SK-N-SH treated with all-trans-retinoic acid at 6 μM for 48 hours (cell line): ENCODE data around the gene ZBTB7C.

Source experiments
- ATAC-seq: fragments of 200-7000 bp; cut with Tn5 transposase; 3 replicates; pipeline ENCODE4 v1.9.1; 2020; ENCODE audit warnings: mild to moderate bottlenecking, moderate library complexity
- BACH2 ChIP-seq: fragments of 250-450 bp; sonication (Bioruptor Pico); IDR thresholded peaks from 2 replicates; pipeline ENCODE4 v1.9.0; 2021; ENCODE audit warnings: mild to moderate bottlenecking, borderline replicate concordance
- CSDC2 ChIP-seq: fragments of 250-450 bp; sonication (Bioruptor Pico); IDR thresholded peaks from 2 replicates; pipeline ENCODE4 v1.5.0; 2020; ENCODE audit warnings: mild to moderate bottlenecking, moderate library complexity
- ESRRG ChIP-seq: fragments of 250-450 bp; sonication (Bioruptor Pico); IDR thresholded peaks from 2 replicates; pipeline ENCODE4 v1.6.1; 2021; ENCODE audit warnings: mild to moderate bottlenecking
- GLIS3 ChIP-seq: fragments of 250-450 bp; sonication (Bioruptor Pico); IDR thresholded peaks from 2 replicates; pipeline ENCODE4 v1.5.0; 2020; ENCODE audit warnings: mild to moderate bottlenecking, moderate library complexity
- OSR1 ChIP-seq: fragments of 250-450 bp; sonication (Bioruptor Pico); IDR thresholded peaks from 2 replicates; pipeline ENCODE4 v1.8.0; 2022; ENCODE audit warnings: moderate library complexity, mild to moderate bottlenecking, inconsistent platforms
- PPARA ChIP-seq: fragments of 250-450 bp; sonication (Bioruptor Pico); IDR thresholded peaks from 2 replicates; pipeline ENCODE4 v1.5.0; 2020; ENCODE audit warnings: mild to moderate bottlenecking, borderline replicate concordance
- SNAI2 ChIP-seq: fragments of 250-450 bp; sonication (Bioruptor Pico); IDR thresholded peaks from 2 replicates; pipeline ENCODE4 v1.5.0; 2020; ENCODE audit warnings: mild to moderate bottlenecking, moderate library complexity
- TCF4 ChIP-seq: fragments of 250-450 bp; sonication (Bioruptor Pico); IDR thresholded peaks from 2 replicates; pipeline ENCODE4 v1.8.0; 2021; ENCODE audit warnings: mild to moderate bottlenecking, moderate library complexity, borderline replicate concordance
- TOX ChIP-seq: fragments of 250-450 bp; sonication (Bioruptor Pico); IDR thresholded peaks from 2 replicates; pipeline ENCODE4 v1.8.0; 2021; ENCODE audit warnings: mild to moderate bottlenecking, moderate library complexity, borderline replicate concordance
- ZC3H10 ChIP-seq: fragments of 250-450 bp; sonication (Bioruptor Pico); IDR thresholded peaks from 2 replicates; pipeline ENCODE4 v1.5.1; 2021; ENCODE audit warnings: mild to moderate bottlenecking, moderate library complexity
- ZFP3 ChIP-seq: fragments of 250-450 bp; sonication (Bioruptor Pico); IDR thresholded peaks from 2 replicates; pipeline ENCODE4 v1.5.0; 2020; ENCODE audit warnings: mild to moderate bottlenecking, moderate library complexity
- ZFP30 ChIP-seq: fragments of 450-650 bp; formaldehyde crosslinking; IDR thresholded peaks from 2 replicates; pipeline ENCODE4 v1.5.0; 2022; ENCODE audit warnings: mild to moderate bottlenecking, moderate library complexity
- ZNF565 ChIP-seq: fragments of 450-650 bp; formaldehyde crosslinking; conservative IDR thresholded peaks from 2 replicates; pipeline ENCODE4 v1.5.0; 2020; ENCODE audit warnings: low read depth, mild to moderate bottlenecking, moderate library complexity
- ZNF70 ChIP-seq: fragments of 450-650 bp; formaldehyde crosslinking; IDR thresholded peaks from 2 replicates; pipeline ENCODE4 v1.5.0; 2020; ENCODE audit warnings: mild to moderate bottlenecking, moderate library complexity
- ZNF8 ChIP-seq: fragments of 450-650 bp; formaldehyde crosslinking; IDR thresholded peaks from 2 replicates; pipeline ENCODE4 v1.5.0; 2020; ENCODE audit warnings: mild to moderate bottlenecking, moderate library complexity
- TF ChIP-seq, protein P1 (sequence below): fragments of 250-450 bp; sonication (Bioruptor Pico); IDR thresholded peaks from 2 replicates; pipeline ENCODE4 v1.8.0; 2021; ENCODE audit warnings: low read depth, mild to moderate bottlenecking, moderate library complexity, borderline replicate concordance
- TF ChIP-seq, protein P2 (sequence below): fragments of 250-450 bp; sonication (Bioruptor Pico); IDR thresholded peaks from 2 replicates; pipeline ENCODE4 v1.5.1; 2020; ENCODE audit warnings: low read depth, mild to moderate bottlenecking, moderate library complexity
- TF ChIP-seq, protein P3 (sequence below): fragments of 250-450 bp; sonication (Bioruptor Pico); IDR thresholded peaks from 2 replicates; pipeline ENCODE4 v1.8.0; 2020; ENCODE audit warnings: mild to moderate bottlenecking, moderate library complexity, borderline replicate concordance
- TF ChIP-seq, protein P4 (sequence below): fragments of 250-450 bp; sonication (Bioruptor Pico); IDR thresholded peaks from 2 replicates; pipeline ENCODE4 v1.5.1; 2021; ENCODE audit warnings: mild to moderate bottlenecking, moderate library complexity
- TF ChIP-seq, protein P5 (sequence below): fragments of 250-450 bp; sonication (Bioruptor Pico); IDR thresholded peaks from 2 replicates; pipeline ENCODE4 v1.5.0; 2020; ENCODE audit warnings: mild to moderate bottlenecking, moderate library complexity

The ZBTB7C gene

DNA sequence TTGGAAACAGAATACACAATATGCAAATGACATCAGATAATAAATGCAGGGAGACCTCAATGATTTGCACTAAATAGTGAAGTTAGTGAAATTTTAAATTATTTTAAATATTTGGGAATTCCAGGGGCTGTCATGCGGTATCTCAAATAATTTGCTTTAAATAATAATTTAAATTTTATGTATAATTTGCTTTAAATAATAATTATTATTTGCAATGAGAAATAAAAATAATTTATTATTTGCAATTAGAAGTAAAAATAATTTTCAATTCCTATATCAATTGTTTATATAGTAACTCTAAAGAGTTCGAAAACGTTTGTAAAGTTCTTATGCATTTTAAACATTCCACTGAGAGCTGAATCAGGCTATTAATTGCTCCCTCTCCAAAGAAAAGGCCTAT is 226.4 kb downstream of the ZBTB7C start:
- ATAC-seq: no peak
- TF ChIP-seq ZNF8 (CRISPR knock-in tag) (no peak), ZFP3 (CRISPR knock-in tag) (no peak), PPARA (no peak), ESRRG (CRISPR knock-in tag) (no peak), TCF4 (CRISPR knock-in tag) (no peak), ZNF565 (CRISPR knock-in tag) (no peak)
- TF ChIP-seq, protein P1, sequence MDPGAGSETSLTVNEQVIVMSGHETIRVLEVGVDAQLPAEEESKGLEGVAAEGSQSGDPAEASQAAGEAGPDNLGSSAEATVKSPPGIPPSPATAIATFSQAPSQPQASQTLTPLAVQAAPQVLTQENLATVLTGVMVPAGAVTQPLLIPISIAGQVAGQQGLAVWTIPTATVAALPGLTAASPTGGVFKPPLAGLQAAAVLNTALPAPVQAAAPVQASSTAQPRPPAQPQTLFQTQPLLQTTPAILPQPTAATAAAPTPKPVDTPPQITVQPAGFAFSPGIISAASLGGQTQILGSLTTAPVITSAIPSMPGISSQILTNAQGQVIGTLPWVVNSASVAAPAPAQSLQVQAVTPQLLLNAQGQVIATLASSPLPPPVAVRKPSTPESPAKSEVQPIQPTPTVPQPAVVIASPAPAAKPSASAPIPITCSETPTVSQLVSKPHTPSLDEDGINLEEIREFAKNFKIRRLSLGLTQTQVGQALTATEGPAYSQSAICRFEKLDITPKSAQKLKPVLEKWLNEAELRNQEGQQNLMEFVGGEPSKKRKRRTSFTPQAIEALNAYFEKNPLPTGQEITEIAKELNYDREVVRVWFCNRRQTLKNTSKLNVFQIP (CRISPR knock-in tag): no peak
- TF ChIP-seq, protein P2, sequence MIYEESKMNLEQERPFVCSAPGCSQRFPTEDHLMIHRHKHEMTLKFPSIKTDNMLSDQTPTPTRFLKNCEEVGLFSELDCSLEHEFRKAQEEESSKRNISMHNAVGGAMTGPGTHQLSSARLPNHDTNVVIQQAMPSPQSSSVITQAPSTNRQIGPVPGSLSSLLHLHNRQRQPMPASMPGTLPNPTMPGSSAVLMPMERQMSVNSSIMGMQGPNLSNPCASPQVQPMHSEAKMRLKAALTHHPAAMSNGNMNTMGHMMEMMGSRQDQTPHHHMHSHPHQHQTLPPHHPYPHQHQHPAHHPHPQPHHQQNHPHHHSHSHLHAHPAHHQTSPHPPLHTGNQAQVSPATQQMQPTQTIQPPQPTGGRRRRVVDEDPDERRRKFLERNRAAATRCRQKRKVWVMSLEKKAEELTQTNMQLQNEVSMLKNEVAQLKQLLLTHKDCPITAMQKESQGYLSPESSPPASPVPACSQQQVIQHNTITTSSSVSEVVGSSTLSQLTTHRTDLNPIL (CRISPR knock-in tag): no peak
- TF ChIP-seq, protein P3, sequence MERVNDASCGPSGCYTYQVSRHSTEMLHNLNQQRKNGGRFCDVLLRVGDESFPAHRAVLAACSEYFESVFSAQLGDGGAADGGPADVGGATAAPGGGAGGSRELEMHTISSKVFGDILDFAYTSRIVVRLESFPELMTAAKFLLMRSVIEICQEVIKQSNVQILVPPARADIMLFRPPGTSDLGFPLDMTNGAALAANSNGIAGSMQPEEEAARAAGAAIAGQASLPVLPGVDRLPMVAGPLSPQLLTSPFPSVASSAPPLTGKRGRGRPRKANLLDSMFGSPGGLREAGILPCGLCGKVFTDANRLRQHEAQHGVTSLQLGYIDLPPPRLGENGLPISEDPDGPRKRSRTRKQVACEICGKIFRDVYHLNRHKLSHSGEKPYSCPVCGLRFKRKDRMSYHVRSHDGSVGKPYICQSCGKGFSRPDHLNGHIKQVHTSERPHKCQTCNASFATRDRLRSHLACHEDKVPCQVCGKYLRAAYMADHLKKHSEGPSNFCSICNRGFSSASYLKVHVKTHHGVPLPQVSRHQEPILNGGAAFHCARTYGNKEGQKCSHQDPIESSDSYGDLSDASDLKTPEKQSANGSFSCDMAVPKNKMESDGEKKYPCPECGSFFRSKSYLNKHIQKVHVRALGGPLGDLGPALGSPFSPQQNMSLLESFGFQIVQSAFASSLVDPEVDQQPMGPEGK (CRISPR knock-in tag): no peak

DNA sequence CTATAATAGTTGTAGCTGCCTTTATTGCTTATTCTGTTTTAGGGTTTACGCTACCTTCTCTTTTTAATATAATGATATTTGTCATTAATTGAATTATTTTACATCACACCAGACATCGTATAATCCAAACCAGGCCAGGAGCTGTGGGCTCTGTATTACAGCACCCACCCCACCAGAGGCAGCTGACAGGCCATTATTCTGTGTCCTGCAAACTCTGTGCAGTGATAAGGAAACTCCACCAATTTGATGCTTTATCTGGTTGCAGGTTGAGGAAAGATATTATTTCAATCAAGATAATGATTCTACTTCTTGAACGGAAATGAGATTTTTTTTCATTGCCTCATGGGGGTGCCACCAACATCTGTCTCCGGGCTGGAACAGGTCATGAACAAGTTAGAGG is 227.3 kb downstream of the ZBTB7C start:
- TF ChIP-seq TCF4 (CRISPR knock-in tag): peak; percentile 85
- no peak for TF ChIP-seq ESRRG (CRISPR knock-in tag)
- peak; percentile 25; the same call in 1 of the 3 replicates for ATAC-seq

DNA sequence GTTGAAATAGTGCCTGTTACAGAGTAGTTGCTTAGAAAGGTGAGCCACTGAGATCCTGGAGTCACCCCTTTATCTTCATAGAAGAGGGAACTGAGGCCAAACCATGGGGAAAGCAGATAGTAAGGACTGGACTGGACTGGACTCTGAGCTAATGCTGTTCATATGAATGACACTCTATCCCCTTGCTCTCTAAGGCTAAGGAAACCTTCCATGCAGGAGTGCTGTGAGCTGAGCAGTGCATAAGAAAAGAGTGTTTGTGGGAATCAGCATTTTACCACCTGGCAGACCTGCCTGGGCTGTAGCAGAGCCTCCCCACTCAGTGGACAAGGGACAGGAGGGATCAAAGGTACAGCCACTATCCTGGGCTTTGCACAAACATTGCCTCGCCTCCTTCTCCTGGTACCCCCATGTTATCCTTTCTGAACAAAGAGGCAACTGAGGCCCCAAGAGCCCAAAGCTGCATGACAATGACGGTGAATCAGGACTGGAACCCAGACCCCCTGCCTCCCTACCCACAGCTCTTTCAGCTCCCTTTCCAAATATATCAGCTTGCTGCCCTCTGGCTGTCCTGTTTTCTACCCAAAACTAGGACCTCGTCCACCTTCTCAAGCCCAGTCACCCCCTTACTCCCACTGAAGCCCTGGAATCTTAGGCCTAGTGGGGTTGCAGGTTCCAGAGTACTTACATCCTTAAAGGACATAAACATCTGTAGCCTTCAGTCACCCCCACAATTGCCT is 227.9 kb downstream of the ZBTB7C start:
- TF ChIP-seq GLIS3 (no peak), ZFP30 (CRISPR knock-in tag) (no peak), OSR1 (CRISPR knock-in tag) (no peak), ZFP3 (CRISPR knock-in tag) (no peak), ZNF8 (CRISPR knock-in tag) (no peak), TOX (no peak), ZNF70 (CRISPR knock-in tag) (no peak), TCF4 (CRISPR knock-in tag) (no peak), CSDC2 (CRISPR knock-in tag) (no peak), SNAI2 (CRISPR knock-in tag) (no peak), ZNF565 (CRISPR knock-in tag) (no peak), ZC3H10 (CRISPR knock-in tag) (no peak), ESRRG (CRISPR knock-in tag) (no peak)
- TF ChIP-seq, protein P1 (CRISPR knock-in tag): no peak
- TF ChIP-seq, protein P4, sequence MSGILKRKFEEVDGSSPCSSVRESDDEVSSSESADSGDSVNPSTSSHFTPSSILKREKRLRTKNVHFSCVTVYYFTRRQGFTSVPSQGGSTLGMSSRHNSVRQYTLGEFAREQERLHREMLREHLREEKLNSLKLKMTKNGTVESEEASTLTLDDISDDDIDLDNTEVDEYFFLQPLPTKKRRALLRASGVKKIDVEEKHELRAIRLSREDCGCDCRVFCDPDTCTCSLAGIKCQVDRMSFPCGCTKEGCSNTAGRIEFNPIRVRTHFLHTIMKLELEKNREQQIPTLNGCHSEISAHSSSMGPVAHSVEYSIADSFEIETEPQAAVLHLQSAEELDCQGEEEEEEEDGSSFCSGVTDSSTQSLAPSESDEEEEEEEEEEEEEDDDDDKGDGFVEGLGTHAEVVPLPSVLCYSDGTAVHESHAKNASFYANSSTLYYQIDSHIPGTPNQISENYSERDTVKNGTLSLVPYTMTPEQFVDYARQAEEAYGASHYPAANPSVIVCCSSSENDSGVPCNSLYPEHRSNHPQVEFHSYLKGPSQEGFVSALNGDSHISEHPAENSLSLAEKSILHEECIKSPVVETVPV (CRISPR knock-in tag): no peak

DNA sequence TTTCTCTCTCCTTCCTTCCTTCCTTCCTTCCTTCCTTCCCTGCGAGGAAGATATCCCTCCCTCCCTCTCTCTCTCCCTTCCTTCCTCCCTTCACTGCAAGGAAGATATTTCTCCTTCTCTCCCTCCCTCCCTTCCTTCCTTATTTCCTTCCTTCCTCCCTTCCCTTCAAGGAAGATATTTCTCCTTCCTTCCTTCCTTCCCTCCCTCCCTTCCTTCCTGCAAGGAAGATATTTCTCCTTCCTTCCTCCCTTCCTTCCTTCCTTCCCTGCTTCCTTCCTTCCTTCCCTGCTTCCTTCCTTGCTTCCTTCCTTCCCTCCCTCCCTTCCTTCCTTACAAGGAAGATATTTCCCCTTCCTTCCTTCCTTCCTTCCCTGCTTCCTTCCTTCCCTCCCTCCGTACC is 229.5 kb downstream of the ZBTB7C start:
- ATAC-seq: no peak
- TF ChIP-seq, protein P1 (CRISPR knock-in tag): no peak
- TF ChIP-seq, protein P5, sequence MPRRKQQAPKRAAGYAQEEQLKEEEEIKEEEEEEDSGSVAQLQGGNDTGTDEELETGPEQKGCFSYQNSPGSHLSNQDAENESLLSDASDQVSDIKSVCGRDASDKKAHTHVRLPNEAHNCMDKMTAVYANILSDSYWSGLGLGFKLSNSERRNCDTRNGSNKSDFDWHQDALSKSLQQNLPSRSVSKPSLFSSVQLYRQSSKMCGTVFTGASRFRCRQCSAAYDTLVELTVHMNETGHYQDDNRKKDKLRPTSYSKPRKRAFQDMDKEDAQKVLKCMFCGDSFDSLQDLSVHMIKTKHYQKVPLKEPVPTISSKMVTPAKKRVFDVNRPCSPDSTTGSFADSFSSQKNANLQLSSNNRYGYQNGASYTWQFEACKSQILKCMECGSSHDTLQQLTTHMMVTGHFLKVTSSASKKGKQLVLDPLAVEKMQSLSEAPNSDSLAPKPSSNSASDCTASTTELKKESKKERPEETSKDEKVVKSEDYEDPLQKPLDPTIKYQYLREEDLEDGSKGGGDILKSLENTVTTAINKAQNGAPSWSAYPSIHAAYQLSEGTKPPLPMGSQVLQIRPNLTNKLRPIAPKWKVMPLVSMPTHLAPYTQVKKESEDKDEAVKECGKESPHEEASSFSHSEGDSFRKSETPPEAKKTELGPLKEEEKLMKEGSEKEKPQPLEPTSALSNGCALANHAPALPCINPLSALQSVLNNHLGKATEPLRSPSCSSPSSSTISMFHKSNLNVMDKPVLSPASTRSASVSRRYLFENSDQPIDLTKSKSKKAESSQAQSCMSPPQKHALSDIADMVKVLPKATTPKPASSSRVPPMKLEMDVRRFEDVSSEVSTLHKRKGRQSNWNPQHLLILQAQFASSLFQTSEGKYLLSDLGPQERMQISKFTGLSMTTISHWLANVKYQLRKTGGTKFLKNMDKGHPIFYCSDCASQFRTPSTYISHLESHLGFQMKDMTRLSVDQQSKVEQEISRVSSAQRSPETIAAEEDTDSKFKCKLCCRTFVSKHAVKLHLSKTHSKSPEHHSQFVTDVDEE (CRISPR knock-in tag): no peak
- TF ChIP-seq BACH2: no peak
- TF ChIP-seq, protein P4 (CRISPR knock-in tag): no peak
- TF ChIP-seq OSR1 (CRISPR knock-in tag): no peak

More for the DNA sequence above, 227.9 kb downstream of the ZBTB7C start:
- ATAC-seq: no peak; the same call in 2 of the 3 replicates
